Neural cell (in vitro differentiated cells): ENCODE results near the gene HSPB3. TPM values are rescaled to one million over a fixed set of nuclear protein-coding genes. Genes with fewer than 3 reads are reported as not detected.

Experiments used
- H2AFZ ChIP-seq: fragments of 200-600, 300-800 bp; sonication (generic), shearing (Covaris generic); 2 replicates; pipeline ENCODE4 v1.6.0; 2014; ENCODE audit warnings: low read depth, mild to moderate bottlenecking, antibody characterized with exemption, low read length, moderate library complexity
- H3F3A ChIP-seq: fragments of 200-600 bp; shearing (Covaris generic); 2 replicates; pipeline ENCODE4 v1.6.1; 2016; ENCODE audit warnings: mild to moderate bottlenecking, moderate library complexity, mixed read lengths, antibody characterized with exemption, low read length; ENCODE audit not compliant: insufficient read depth, poor library complexity, severe bottlenecking
- H3K27ac ChIP-seq: fragments of 200-600, 300-800 bp; sonication (generic), shearing (Covaris generic); 2 replicates; pipeline ENCODE4 v1.5.1; 2014; ENCODE audit warnings: mild to moderate bottlenecking, low read length, moderate library complexity
- H3K27me3 ChIP-seq: fragments of 300-800, 200-600 bp; sonication (generic), shearing (Covaris generic); 2 replicates; pipeline ENCODE4 v1.6.0; 2014; ENCODE audit warnings: mild to moderate bottlenecking, low read depth, low read length, moderate library complexity; ENCODE audit not compliant: insufficient read depth
- H3K36me3 ChIP-seq: fragments of 300-800, 200-600 bp; sonication (generic), shearing (Covaris generic); 2 replicates; pipeline ENCODE4 v1.5.1; 2014; ENCODE audit warnings: mild to moderate bottlenecking, antibody characterized with exemption, low read length, moderate library complexity; ENCODE audit not compliant: insufficient read depth
- H3K4me2 ChIP-seq: fragments of 300-800, 200-600 bp; sonication (generic), shearing (Covaris generic); 2 replicates; pipeline ENCODE4 v1.6.0; 2014; ENCODE audit warnings: mild to moderate bottlenecking, low read length
- H3K4me3 ChIP-seq: fragments of 300-800, 200-600 bp; sonication (generic), shearing (Covaris generic); 2 replicates; pipeline ENCODE4 v1.5.1; 2014; ENCODE audit warnings: mild to moderate bottlenecking, low read length, moderate library complexity
- H3K79me2 ChIP-seq: fragments of 200-600 bp; shearing (Covaris generic); replicated peaks from 2 replicates; pipeline ENCODE4 v1.6.0; 2014; ENCODE audit warnings: mild to moderate bottlenecking, low read length, moderate library complexity; ENCODE audit not compliant: insufficient read depth
- H3K9ac ChIP-seq: fragments of 300-800, 200-600 bp; sonication (generic), shearing (Covaris generic); 2 replicates; pipeline ENCODE4 v1.6.1; 2016; ENCODE audit warnings: mild to moderate bottlenecking, low read length, mixed read lengths
- H3K9me2 ChIP-seq: fragments of 200-600 bp; shearing (Covaris generic); 2 replicates; pipeline ENCODE4 v1.6.1; 2016; ENCODE audit warnings: mild to moderate bottlenecking, low read length, mixed read lengths; ENCODE audit not compliant: insufficient read depth
- H3K9me3 ChIP-seq: fragments of 200-600, 300-800 bp; sonication (generic), shearing (Covaris generic); 2 replicates; pipeline ENCODE4 v1.6.1; 2016; ENCODE audit warnings: mild to moderate bottlenecking, mixed run types, low read length, moderate library complexity, mixed read lengths
- H4K20me1 ChIP-seq: fragments of 200-600 bp; shearing (Covaris generic); 2 replicates; pipeline ENCODE4 v1.6.1; 2016; ENCODE audit warnings: mild to moderate bottlenecking, mixed run types; ENCODE audit not compliant: insufficient read depth
- CTCF ChIP-seq: fragments of 450-650 bp; IDR thresholded peaks from 2 replicates; pipeline ENCODE4 v1.5.1; 2014; ENCODE audit warnings: antibody characterized with exemption, mild to moderate bottlenecking, moderate library complexity; ENCODE audit not compliant: poor library complexity, severe bottlenecking
- EP300 ChIP-seq: fragments of 450-650 bp; conservative IDR thresholded peaks from 2 replicates; pipeline ENCODE4 v1.6.1; 2014; ENCODE audit warnings: antibody characterized with exemption, mild to moderate bottlenecking, moderate library complexity; ENCODE audit not compliant: poor library complexity, severe bottlenecking
- EZH2 ChIP-seq: fragments of 200-600, 300-800 bp; shearing (Covaris generic), sonication (generic); IDR thresholded peaks from 2 replicates; pipeline ENCODE4 v1.6.1; 2014; ENCODE audit warnings: antibody characterized with exemption, low read length, borderline replicate concordance, mild to moderate bottlenecking; ENCODE audit not compliant: insufficient read depth, poor library complexity, severe bottlenecking
- MXI1 ChIP-seq: fragments of 450-650 bp; conservative IDR thresholded peaks from 2 replicates; pipeline ENCODE4 v1.6.1; 2014; ENCODE audit warnings: antibody characterized with exemption, mild to moderate bottlenecking; ENCODE audit not compliant: poor library complexity, severe bottlenecking
- RAD21 ChIP-seq: fragments of 450-650 bp; conservative IDR thresholded peaks from 2 replicates; pipeline ENCODE4 v1.6.1; 2014; ENCODE audit warnings: antibody characterized with exemption, mild to moderate bottlenecking, moderate library complexity
- REST ChIP-seq: IDR thresholded peaks from 2 replicates; pipeline ENCODE4 v1.6.1; 2012; ENCODE audit warnings: borderline replicate concordance
- SMC3 ChIP-seq: fragments of 450-650 bp; conservative IDR thresholded peaks from 2 replicates; pipeline ENCODE4 v1.6.1; 2014; ENCODE audit warnings: antibody characterized with exemption, mild to moderate bottlenecking, moderate library complexity; ENCODE audit not compliant: poor library complexity
- polyA plus RNA-seq: library from polyadenylated mRNA; depleted of rRNA; stranded (reverse); fragments of >200 nt; gene quantifications from 2 replicates; pipeline ENCODE4 v1.2.3, GENCODE V29; 2014

HSPB3 gene
- polyA plus RNA-seq, 1 donor from 2014 or later, result not detected

DNA sequence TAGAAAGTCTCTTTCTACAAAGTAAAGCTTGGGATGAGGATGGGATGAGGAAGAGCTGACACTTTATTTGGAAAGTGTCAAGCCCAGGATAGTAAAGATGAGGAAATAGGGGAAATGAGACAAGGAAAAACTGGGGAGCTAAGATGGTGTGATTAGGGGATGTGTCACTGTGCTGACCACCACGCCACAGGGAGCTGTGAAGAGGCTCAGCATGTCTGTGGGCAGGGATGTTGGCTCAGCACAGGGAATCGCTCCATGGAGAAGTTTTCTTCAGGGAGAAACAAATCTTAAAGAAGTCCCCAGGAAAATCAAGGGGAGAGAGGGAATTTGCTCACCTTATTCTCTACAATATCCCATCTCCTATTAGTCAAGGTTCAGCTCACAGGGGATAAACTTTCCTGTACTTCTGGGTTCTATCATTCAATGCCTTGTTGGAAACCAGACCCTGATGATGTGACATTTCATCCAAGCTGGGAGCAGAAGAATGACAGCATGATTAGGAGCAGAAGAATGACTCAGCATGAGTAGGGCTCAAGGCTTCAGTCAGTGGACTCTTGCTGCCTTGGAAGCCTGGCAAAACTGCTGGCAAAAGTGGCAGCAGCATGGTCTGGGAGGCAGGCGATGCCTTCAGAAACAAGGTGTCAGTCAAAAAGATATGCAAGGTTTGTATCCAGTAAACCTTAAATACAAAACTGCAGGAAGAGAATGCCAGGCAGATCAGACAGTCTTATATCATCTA lies 4.9 kb downstream of the HSPB3 start:
- no peaks in the 10 kb centered on the region for H3K9me3 ChIP-seq
- no peak overlapping the region for H3K4me2 ChIP-seq
- H3K36me3 ChIP-seq, result no peaks in the 10 kb centered on the region
- no peak overlapping the region for H3K27ac ChIP-seq
- no peak overlapping the region for H3K9ac ChIP-seq
- H3F3A ChIP-seq, result no peaks in the 10 kb centered on the region
- H3K4me3 ChIP-seq, result no peak overlapping the region
- H2AFZ ChIP-seq, result no peak overlapping the region
- no peaks in the 10 kb centered on the region for H4K20me1 ChIP-seq
- H3K27me3 ChIP-seq, result no peaks in the 10 kb centered on the region
- TF ChIP-seq MXI1 (no peak), REST (no peak), EZH2 (no peak), SMC3 (no peak), CTCF (no peak), EP300 (no peak), RAD21 (no peak)
- H3K79me2 ChIP-seq, result no peaks in the 10 kb centered on the region
- no peaks in the 10 kb centered on the region for H3K9me2 ChIP-seq

- Histone ChIP-seq H3K9me3 (no peaks in the 10 kb centered on the region), H2AFZ (no peak overlapping the region), H3K36me3 (no peaks in the 10 kb centered on the region), H4K20me1 (no peaks in the 10 kb centered on the region), H3K27me3 (no peaks in the 10 kb centered on the region), H3F3A (no peaks in the 10 kb centered on the region), H3K9me2 (no peaks in the 10 kb centered on the region), H3K9ac (no peak overlapping the region), H3K27ac (no peak overlapping the region), H3K4me2 (no peak overlapping the region), H3K4me3 (no peak overlapping the region), H3K79me2 (no peaks in the 10 kb centered on the region)
- TF ChIP-seq EZH2 (no peak), MXI1 (no peak), CTCF (no peak)
These were observed 6.8 kb downstream of the HSPB3 start for GRCh38 chr5:54462281-54462680.
